Karpas-422 (cell line): ENCODE data around the gene CIT. TPM values are rescaled to one million over a fixed set of nuclear protein-coding genes. Genes with fewer than 3 reads are reported as not detected.

Experiments
- DNase-seq: peaks from one replicate; pipeline ENCODE4 v3.0.0-alpha.2; 2015
- H2AFZ ChIP-seq: fragments of 200-600 bp; sonication (generic); 2 replicates; pipeline ENCODE4 v1.6.1; 2014; ENCODE audit warnings: antibody characterized with exemption, low read length, mixed read lengths
- H3K27ac ChIP-seq: fragments of 200-600 bp; sonication (generic); 2 replicates; pipeline ENCODE4 v1.5.1; 2014; ENCODE audit warnings: mild to moderate bottlenecking, low read length, moderate library complexity
- H3K27me3 ChIP-seq: fragments of 200-600 bp; sonication (generic); 2 replicates; pipeline ENCODE4 v1.6.1; 2014; ENCODE audit warnings: low read length, mixed read lengths
- H3K36me3 ChIP-seq: fragments of 200-600 bp; sonication (generic); 2 replicates; pipeline ENCODE4 v1.6.1; 2014; ENCODE audit warnings: low read length, mixed read lengths; ENCODE audit not compliant: insufficient read depth
- H3K4me1 ChIP-seq: fragments of 200-600 bp; sonication (generic); 2 replicates; pipeline ENCODE4 v1.6.1; 2014; ENCODE audit warnings: mild to moderate bottlenecking, low read length, mixed read lengths
- H3K4me2 ChIP-seq: fragments of 200-600 bp; sonication (generic); 2 replicates; pipeline ENCODE4 v1.6.1; 2014; ENCODE audit warnings: low read length, low read depth, mild to moderate bottlenecking; ENCODE audit not compliant: poor library complexity, severe bottlenecking
- H3K4me3 ChIP-seq: fragments of 200-600 bp; sonication (generic); 2 replicates; pipeline ENCODE4 v1.5.1; 2014; ENCODE audit warnings: mild to moderate bottlenecking, antibody characterized with exemption, low read length, mixed read lengths
- H3K79me2 ChIP-seq: fragments of 200-600 bp; sonication (generic); 2 replicates; pipeline ENCODE4 v1.6.1; 2014; ENCODE audit warnings: mild to moderate bottlenecking, low read length, mixed read lengths
- H3K9ac ChIP-seq: fragments of 200-600 bp; sonication (generic); 2 replicates; pipeline ENCODE4 v1.6.0; 2014; ENCODE audit warnings: low read length
- H3K9me2 ChIP-seq: fragments of 200-600 bp; sonication (generic), shearing (Covaris generic); replicated peaks from 2 replicates; pipeline ENCODE4 v1.6.0; 2014; ENCODE audit warnings: mild to moderate bottlenecking, low read length, moderate library complexity; ENCODE audit not compliant: insufficient read depth
- H3K9me3 ChIP-seq: fragments of 300-700, 200-600 bp; sonication (generic); 2 replicates; pipeline ENCODE4 v1.6.1; 2014; ENCODE audit warnings: low read length, mixed read lengths
- H4K20me1 ChIP-seq: fragments of 200-600 bp; sonication (generic); 2 replicates; pipeline ENCODE4 v1.6.1; 2014; ENCODE audit warnings: mild to moderate bottlenecking, antibody characterized with exemption, low read length, low read depth; ENCODE audit not compliant: insufficient read depth
- total RNA-seq: library from RNA; depleted of rRNA; stranded (reverse); fragments of >200 nt; shearing (Covaris generic); gene quantifications from 2 replicates; pipeline ENCODE4 v1.2.3, GENCODE V29; 2014; ENCODE audit warnings: low replicate concordance

CIT gene
- total RNA-seq, 1 experiment from 2014 or later: 16.5 TPM

GRCh38 chr12:119682639-119683252 is 194.4 kb downstream of the CIT start:
- H2AFZ ChIP-seq: no peak overlapping the region

GRCh38 chr12:119681728-119682638 is 195.1 kb downstream of the CIT start:
- no peaks in the 10 kb centered on the region for H3K79me2 ChIP-seq
- H3K9me2 ChIP-seq: no peaks in the 10 kb centered on the region
- H3K36me3 ChIP-seq: peaks cover 38% of the 10 kb centered on the region
- no peaks in the 10 kb centered on the region for H4K20me1 ChIP-seq
- no peaks in the 10 kb centered on the region for H3K9me3 ChIP-seq
- peak overlapping the region; percentile 41 for H3K4me3 ChIP-seq
- peak overlapping the region; percentile 65 for H3K4me2 ChIP-seq
- peaks cover 39% of the 10 kb centered on the region for H3K4me1 ChIP-seq
- no peaks in the 10 kb centered on the region for H3K27me3 ChIP-seq
- H2AFZ ChIP-seq: no peak overlapping the region
- H3K27ac ChIP-seq: peak overlapping the region; percentile 90
- peak overlapping the region; percentile 52 for H3K9ac ChIP-seq
- peak; percentile 64 for DNase-seq

More at GRCh38 chr12:119682639-119683252, 194.4 kb downstream of the CIT start:
- H3K9ac ChIP-seq: peak overlapping the region; percentile 52
- peak; percentile 83 for DNase-seq
- no peaks in the 10 kb centered on the region for H3K9me2 ChIP-seq
- H3K4me2 ChIP-seq: peak overlapping the region; percentile 65
- peak overlapping the region; percentile 41 for H3K4me3 ChIP-seq
- no peaks in the 10 kb centered on the region for H4K20me1 ChIP-seq
- peak overlapping the region; percentile 90 for H3K27ac ChIP-seq
- no peaks in the 10 kb centered on the region for H3K79me2 ChIP-seq
- peaks cover 39% of the 10 kb centered on the region for H3K4me1 ChIP-seq
- H3K9me3 ChIP-seq: no peaks in the 10 kb centered on the region
- H3K27me3 ChIP-seq: no peaks in the 10 kb centered on the region
- H3K36me3 ChIP-seq: peaks cover 33% of the 10 kb centered on the region; the same call in 1 of the 2 replicates

- H3K27ac ChIP-seq: peak overlapping the region; percentile 90
- H3K27me3 ChIP-seq: no peaks in the 10 kb centered on the region
- no peaks in the 10 kb centered on the region for H4K20me1 ChIP-seq
- no peaks in the 10 kb centered on the region for H3K9me2 ChIP-seq
- H3K36me3 ChIP-seq: peaks cover 43% of the 10 kb centered on the region
- H3K4me1 ChIP-seq: peaks cover 39% of the 10 kb centered on the region
- H3K9me3 ChIP-seq: no peaks in the 10 kb centered on the region
- no peak overlapping the region for H2AFZ ChIP-seq
- H3K9ac ChIP-seq: no peak overlapping the region
- H3K79me2 ChIP-seq: no peaks in the 10 kb centered on the region
- H3K4me2 ChIP-seq: peak overlapping the region; percentile 65
- no peak overlapping the region for H3K4me3 ChIP-seq
- DNase-seq: no peak
These were observed 196.0 kb downstream of the CIT start for GRCh38 chr12:119681111-119681510.

- H4K20me1 ChIP-seq: no peaks in the 10 kb centered on the region
- no peak overlapping the region for H3K9ac ChIP-seq
- no peak overlapping the region for H3K4me3 ChIP-seq
- H3K27me3 ChIP-seq: no peaks in the 10 kb centered on the region
- no peak for DNase-seq
- peaks cover 39% of the 10 kb centered on the region for H3K4me1 ChIP-seq
- no peak overlapping the region for H3K27ac ChIP-seq
- no peaks in the 10 kb centered on the region for H3K9me3 ChIP-seq
- no peaks in the 10 kb centered on the region for H3K79me2 ChIP-seq
- no peak overlapping the region for H2AFZ ChIP-seq
- H3K4me2 ChIP-seq: no peak overlapping the region
- no peaks in the 10 kb centered on the region for H3K9me2 ChIP-seq
- peaks cover 54% of the 10 kb centered on the region for H3K36me3 ChIP-seq
These were observed 197.6 kb downstream of the CIT start for GRCh38 chr12:119679490-119679889.

GRCh38 chr12:119679081-119679480 is 198.0 kb downstream of the CIT start:
- Histone ChIP-seq H2AFZ (no peak overlapping the region), H3K9ac (no peak overlapping the region), H3K27me3 (no peaks in the 10 kb centered on the region), H3K4me3 (no peak overlapping the region), H4K20me1 (no peaks in the 10 kb centered on the region), H3K36me3 (peaks cover 53% of the 10 kb centered on the region), H3K9me2 (no peaks in the 10 kb centered on the region), H3K9me3 (no peaks in the 10 kb centered on the region), H3K27ac (no peak overlapping the region), H3K4me1 (peaks cover 39% of the 10 kb centered on the region), H3K79me2 (no peaks in the 10 kb centered on the region), H3K4me2 (no peak overlapping the region)
- DNase-seq: no peak

GRCh38 chr12:119678459-119678858 is 198.7 kb downstream of the CIT start:
- H3K9ac ChIP-seq: no peak overlapping the region
- peaks cover 38% of the 10 kb centered on the region for H3K4me1 ChIP-seq
- no peak overlapping the region for H3K4me2 ChIP-seq
- H3K36me3 ChIP-seq: peaks cover 52% of the 10 kb centered on the region
- H3K79me2 ChIP-seq: peaks cover under 1% of the 10 kb centered on the region; the same call in 1 of the 2 replicates
- H3K9me2 ChIP-seq: no peaks in the 10 kb centered on the region
- no peaks in the 10 kb centered on the region for H4K20me1 ChIP-seq
- H3K9me3 ChIP-seq: no peaks in the 10 kb centered on the region
- no peak for DNase-seq
- H3K27me3 ChIP-seq: no peaks in the 10 kb centered on the region
- no peak overlapping the region for H3K4me3 ChIP-seq
- no peak overlapping the region for H2AFZ ChIP-seq
- H3K27ac ChIP-seq: no peak overlapping the region

- H4K20me1 ChIP-seq: peaks cover 6% of the 10 kb centered on the region; the same call in 1 of the 2 replicates
- no peak for DNase-seq
- H3K27ac ChIP-seq: no peak overlapping the region
- no peak overlapping the region for H3K4me3 ChIP-seq
- peaks cover 68% of the 10 kb centered on the region for H3K36me3 ChIP-seq
- no peak overlapping the region for H2AFZ ChIP-seq
- H3K4me1 ChIP-seq: peaks cover 19% of the 10 kb centered on the region
- no peaks in the 10 kb centered on the region for H3K9me2 ChIP-seq
- peaks cover 15% of the 10 kb centered on the region for H3K79me2 ChIP-seq
- H3K27me3 ChIP-seq: no peaks in the 10 kb centered on the region
- H3K4me2 ChIP-seq: no peak overlapping the region
- no peaks in the 10 kb centered on the region for H3K9me3 ChIP-seq
- H3K9ac ChIP-seq: no peak overlapping the region
These were observed 200.5 kb downstream of the CIT start for GRCh38 chr12:119676573-119676972.

GRCh38 chr12:119676022-119676421 is 201.1 kb downstream of the CIT start:
- no peak overlapping the region for H3K4me3 ChIP-seq
- H3K9me2 ChIP-seq: no peaks in the 10 kb centered on the region
- DNase-seq: no peak
- H3K27ac ChIP-seq: no peak overlapping the region
- peaks cover 20% of the 10 kb centered on the region for H3K79me2 ChIP-seq
- no peak overlapping the region for H2AFZ ChIP-seq
- no peaks in the 10 kb centered on the region for H3K27me3 ChIP-seq
- H3K9ac ChIP-seq: no peak overlapping the region
- H3K4me1 ChIP-seq: peaks cover 16% of the 10 kb centered on the region
- no peaks in the 10 kb centered on the region for H3K9me3 ChIP-seq
- H4K20me1 ChIP-seq: peaks cover 7% of the 10 kb centered on the region; the same call in 1 of the 2 replicates
- peaks cover 69% of the 10 kb centered on the region for H3K36me3 ChIP-seq
- H3K4me2 ChIP-seq: no peak overlapping the region
